Measurements from ENCODE around the gene SLC34A3. TPM values are rescaled to one million over a fixed set of nuclear protein-coding genes. Genes with fewer than 3 reads are reported as not detected.

SLC34A3 gene
- total RNA-seq, 2 donors from 2014 or later = 0.12 TPM; not detected in 1

- H3K9me3 Mint-ChIP-seq = no peaks in the 10 kb centered on the region
- ATAC-seq (no peak), DNase-seq (ENCODE audit: low spot score in 2 of 2) (no peak)
- H3K36me3 Mint-ChIP-seq = peaks cover 12 to 15% of the 10 kb centered on the region in 2 donors
- peak overlapping the region; percentile 47 to 74 for H3K27ac Mint-ChIP-seq
These were observed 19.2 kb upstream of the SLC34A3 start for GRCh38 chr9:137211532-137211931.

- peak in 1 of 2 donors; percentile 11 for ATAC-seq
- H3K9me3 Mint-ChIP-seq = no peaks in the 10 kb centered on the region
- no peak for DNase-seq (ENCODE audit: low spot score in 2 of 2)
- H3K36me3 Mint-ChIP-seq = peaks cover 2 to 10% of the 10 kb centered on the region in 2 donors
- no peak overlapping the region for H3K27ac Mint-ChIP-seq
These were observed 18.2 kb upstream of the SLC34A3 start for GRCh38 chr9:137212520-137212919.

GRCh38 chr9:137213160-137214060, 17.3 kb upstream of the SLC34A3 start:
- H3K9me3 Mint-ChIP-seq = no peaks in the 10 kb centered on the region

GRCh38 chr9:137214620-137215019, 16.1 kb upstream of the SLC34A3 start:
- DNase-seq (ENCODE audit: low spot score in 2 of 2) = no peak
- Mint-ChIP-seq H3K27ac (no peak overlapping the region), H3K36me3 (no peaks in the 10 kb centered on the region), H3K9me3 (no peaks in the 10 kb centered on the region)
- ATAC-seq = no peak

More at GRCh38 chr9:137213160-137214060, 17.3 kb upstream of the SLC34A3 start:
- Mint-ChIP-seq H3K36me3 (peaks cover 0 to 7% of the 10 kb centered on the region in 2 donors), H3K27ac (no peak overlapping the region)
- DNase-seq (ENCODE audit: low spot score in 2 of 2) = no peak
- no peak for ATAC-seq

GRCh38 chr9:137215196-137215986, 15.3 kb upstream of the SLC34A3 start:
- H3K9me3 Mint-ChIP-seq = no peaks in the 10 kb centered on the region
- no peak for DNase-seq (ENCODE audit: low spot score in 2 of 2)
- no peak for ATAC-seq
- H3K27ac Mint-ChIP-seq = peak overlapping the region in 1 of 2 donors; percentile 36
- no peaks in the 10 kb centered on the region for H3K36me3 Mint-ChIP-seq

GRCh38 chr9:137216188-137216965, 14.3 kb upstream of the SLC34A3 start:
- H3K9me3 Mint-ChIP-seq = no peaks in the 10 kb centered on the region
- no peaks in the 10 kb centered on the region for H3K36me3 Mint-ChIP-seq
- no peak for ATAC-seq
- H3K27ac Mint-ChIP-seq = no peak overlapping the region
- no peak for DNase-seq (ENCODE audit: low spot score in 2 of 2)

GRCh38 chr9:137217276-137218211, 13.2 kb upstream of the SLC34A3 start:
- Mint-ChIP-seq H3K9me3 (no peaks in the 10 kb centered on the region), H3K36me3 (no peaks in the 10 kb centered on the region), H3K27ac (no peak overlapping the region)
- DNase-seq (ENCODE audit: low spot score in 2 of 2) (no peak), ATAC-seq (no peak)

GRCh38 chr9:137218212-137218753, 12.4 kb upstream of the SLC34A3 start:
- no peak overlapping the region for H3K27ac Mint-ChIP-seq
- no peaks in the 10 kb centered on the region for H3K36me3 Mint-ChIP-seq
- no peaks in the 10 kb centered on the region for H3K9me3 Mint-ChIP-seq
- ATAC-seq = no peak
- no peak for DNase-seq (ENCODE audit: low spot score in 2 of 2)

GRCh38 chr9:137218754-137219271, 11.9 kb upstream of the SLC34A3 start:
- DNase-seq (ENCODE audit: low spot score in 2 of 2) (no peak), ATAC-seq (no peak)
- no peaks in the 10 kb centered on the region for H3K9me3 Mint-ChIP-seq
- no peaks in the 10 kb centered on the region for H3K36me3 Mint-ChIP-seq
- no peak overlapping the region for H3K27ac Mint-ChIP-seq

- ATAC-seq = no peak
- Mint-ChIP-seq H3K36me3 (no peaks in the 10 kb centered on the region), H3K27ac (peak overlapping the region in 1 of 2 donors; percentile 56), H3K9me3 (no peaks in the 10 kb centered on the region)
- no peak for DNase-seq (ENCODE audit: low spot score in 2 of 2)
These were observed 10.9 kb upstream of the SLC34A3 start for GRCh38 chr9:137219757-137220316.

- no peak overlapping the region for H3K27ac Mint-ChIP-seq
- no peaks in the 10 kb centered on the region for H3K36me3 Mint-ChIP-seq
- H3K9me3 Mint-ChIP-seq = no peaks in the 10 kb centered on the region
- ATAC-seq (no peak), DNase-seq (ENCODE audit: low spot score in 2 of 2) (no peak)
These were observed 10.2 kb upstream of the SLC34A3 start for GRCh38 chr9:137220317-137221094.

GRCh38 chr9:137221095-137221505, 9.6 kb upstream of the SLC34A3 start:
- H3K27ac Mint-ChIP-seq = no peak overlapping the region
- no peaks in the 10 kb centered on the region for H3K9me3 Mint-ChIP-seq
- no peak for DNase-seq (ENCODE audit: low spot score in 2 of 2)

GRCh38 chr9:137221506-137222111, 9.1 kb upstream of the SLC34A3 start:
- no peaks in the 10 kb centered on the region for H3K9me3 Mint-ChIP-seq
- DNase-seq (ENCODE audit: low spot score in 2 of 2) = no peak
- no peak overlapping the region for H3K27ac Mint-ChIP-seq
- H3K36me3 Mint-ChIP-seq = no peaks in the 10 kb centered on the region
- no peak for ATAC-seq

More at GRCh38 chr9:137221095-137221505, 9.6 kb upstream of the SLC34A3 start:
- ATAC-seq = no peak
- H3K36me3 Mint-ChIP-seq = no peaks in the 10 kb centered on the region
